Measurements from ENCODE around the gene AKTIP. TPM values are rescaled to one million over a fixed set of nuclear protein-coding genes. Genes with fewer than 3 reads are reported as not detected.

AKTIP gene
- total RNA-seq, 1 experiment from 2014 or later = 26.2 TPM

DNA sequence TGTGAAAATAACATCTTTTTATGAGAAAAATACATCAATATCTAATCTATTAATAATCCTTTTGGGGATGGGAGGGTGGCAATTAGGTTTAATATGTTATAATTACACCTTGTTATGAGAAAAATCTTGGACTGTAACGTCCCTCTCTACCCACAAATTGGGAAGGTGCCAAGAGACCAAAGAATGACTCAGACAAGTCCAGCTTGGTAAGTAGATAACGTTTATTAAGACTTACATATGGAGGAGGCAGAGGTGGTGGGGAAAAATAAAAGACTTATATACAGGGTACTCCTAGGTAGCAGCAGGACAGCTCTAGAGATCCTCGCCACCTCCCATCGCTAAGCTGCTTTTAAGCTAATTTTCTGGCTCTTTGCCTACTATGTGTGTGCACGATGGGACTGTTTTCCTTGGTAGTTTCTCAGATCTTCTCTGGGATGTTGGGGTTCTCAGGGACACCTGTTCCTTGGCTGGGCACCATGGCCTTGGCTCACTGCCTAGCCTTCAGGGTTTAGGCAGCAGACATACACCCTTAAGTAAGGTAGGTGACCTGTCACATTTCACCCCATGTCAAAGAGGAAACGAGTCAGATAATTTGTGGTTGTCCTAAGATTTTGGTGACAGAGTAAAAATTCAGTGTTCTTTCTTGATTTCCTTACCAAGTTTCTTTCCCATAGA, 37.3 kb downstream of the AKTIP start:
- H4K8ac ChIP-seq (replicated peaks; ENCODE audit: insufficient read length, low read depth, low read length) = no peak overlapping the region
- no peaks in the 10 kb centered on the region for H3K27me3 ChIP-seq (ENCODE audit: insufficient read depth, low read length)
- no peak overlapping the region for H3K4ac ChIP-seq (ENCODE audit: low read depth, low read length)
- H3T11ph ChIP-seq (ENCODE audit: low read length) = no peak overlapping the region
- H2BK5ac ChIP-seq (ENCODE audit: insufficient read length, low read length) = no peak overlapping the region
- no peaks in the 10 kb centered on the region for H3K9me3 ChIP-seq (ENCODE audit: control insufficient read depth, low read depth, low read length)
- H3K79me2 ChIP-seq (ENCODE audit: insufficient read depth, low read length) = no peaks in the 10 kb centered on the region
- H3K18ac ChIP-seq (ENCODE audit: insufficient read length, low read depth, low read length) = no peak overlapping the region
- H3K23ac ChIP-seq (ENCODE audit: insufficient read length, low read depth, low read length) = no peak overlapping the region
- no CpG with 5 or more reads among the region's 6 CpGs for WGBS (ENCODE audit: extremely low coverage, insufficient read length, low lambda C conversion rate)
- no peak overlapping the region for H2BK20ac ChIP-seq (ENCODE audit: low read depth, low read length, poor library complexity, severe bottlenecking)
- H3K4me1 ChIP-seq (ENCODE audit: insufficient read depth, low read length) = no peaks in the 10 kb centered on the region
- Mint-ChIP-seq H3K4me3 (no peak overlapping the region), H3K4me1 (no peaks in the 10 kb centered on the region), H3K36me3 (ENCODE audit: insufficient read depth in 1 of 3, low read depth in 3 of 3) (peaks cover 24 to 60% (median 48%) of the 10 kb centered on the region in 3 experiments), H3K27me3 (ENCODE audit: low read depth) (no peaks in the 10 kb centered on the region), H3K27ac (no peak overlapping the region), H3K9me3 (no peaks in the 10 kb centered on the region)
- H3K14ac ChIP-seq (ENCODE audit: insufficient read depth, low read length) = no peak overlapping the region
- no peaks in the 10 kb centered on the region for H4K20me1 ChIP-seq (ENCODE audit: control insufficient read depth, insufficient read depth, insufficient read length)
- no peak overlapping the region for H2BK120ac ChIP-seq (ENCODE audit: low read depth, low read length, poor library complexity, severe bottlenecking)
- H3K56ac ChIP-seq (ENCODE audit: insufficient read length, low read depth, low read length) = no peak overlapping the region
- H2AK5ac ChIP-seq (ENCODE audit: insufficient read length, low read length) = no peak overlapping the region
- no peak overlapping the region for H2BK12ac ChIP-seq (ENCODE audit: insufficient read length, low read depth, low read length)
- H3K79me1 ChIP-seq (ENCODE audit: insufficient read depth, low read depth, low read length, poor library complexity, severe bottlenecking) = no peaks in the 10 kb centered on the region
- TF ChIP-seq, protein P1, sequence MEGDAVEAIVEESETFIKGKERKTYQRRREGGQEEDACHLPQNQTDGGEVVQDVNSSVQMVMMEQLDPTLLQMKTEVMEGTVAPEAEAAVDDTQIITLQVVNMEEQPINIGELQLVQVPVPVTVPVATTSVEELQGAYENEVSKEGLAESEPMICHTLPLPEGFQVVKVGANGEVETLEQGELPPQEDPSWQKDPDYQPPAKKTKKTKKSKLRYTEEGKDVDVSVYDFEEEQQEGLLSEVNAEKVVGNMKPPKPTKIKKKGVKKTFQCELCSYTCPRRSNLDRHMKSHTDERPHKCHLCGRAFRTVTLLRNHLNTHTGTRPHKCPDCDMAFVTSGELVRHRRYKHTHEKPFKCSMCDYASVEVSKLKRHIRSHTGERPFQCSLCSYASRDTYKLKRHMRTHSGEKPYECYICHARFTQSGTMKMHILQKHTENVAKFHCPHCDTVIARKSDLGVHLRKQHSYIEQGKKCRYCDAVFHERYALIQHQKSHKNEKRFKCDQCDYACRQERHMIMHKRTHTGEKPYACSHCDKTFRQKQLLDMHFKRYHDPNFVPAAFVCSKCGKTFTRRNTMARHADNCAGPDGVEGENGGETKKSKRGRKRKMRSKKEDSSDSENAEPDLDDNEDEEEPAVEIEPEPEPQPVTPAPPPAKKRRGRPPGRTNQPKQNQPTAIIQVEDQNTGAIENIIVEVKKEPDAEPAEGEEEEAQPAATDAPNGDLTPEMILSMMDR (conservative IDR thresholded peaks at IDR 0.05) = no peak
- no peak overlapping the region for H3K9ac ChIP-seq (ENCODE audit: extremely low read depth, insufficient read length, low read length)
- H4K5ac ChIP-seq (ENCODE audit: insufficient read length, low read depth, low read length) = no peak overlapping the region
- no peak overlapping the region for H3K4me2 ChIP-seq (ENCODE audit: insufficient read depth, insufficient read length, low read length)
- H2BK15ac ChIP-seq (ENCODE audit: low read depth, low read length) = no peak overlapping the region
- no peak overlapping the region for H3K27ac ChIP-seq (ENCODE audit: insufficient read length, low read depth, low read length)
- H2AFZ ChIP-seq (ENCODE audit: low read length) = no peak overlapping the region
- H4K91ac ChIP-seq (ENCODE audit: insufficient read length, low read depth, low read length) = no peak overlapping the region
- DNase-seq = no peak
- H3K23me2 ChIP-seq (ENCODE audit: insufficient read length, low read depth, low read length, poor library complexity, severe bottlenecking) = no peaks in the 10 kb centered on the region

Measured in H9 (cell line).